Astrocyte (in vitro differentiated cells and primary cell): ENCODE data around the gene PREX1.

Experiments
- EZH2 ChIP-seq: IDR thresholded peaks from 2 replicates; pipeline ENCODE4 v1.6.1; 2012; ENCODE audit warnings: mild to moderate bottlenecking, low read length, inconsistent platforms; ENCODE audit not compliant: insufficient read depth
- TF ChIP-seq, protein P1 (sequence below): IDR thresholded peaks from 2 replicates; pipeline ENCODE4 v1.5.1; 2011; ENCODE audit warnings: low read depth, mild to moderate bottlenecking, inconsistent platforms, low read length, moderate library complexity; ENCODE audit not compliant: insufficient read depth

DNA sequence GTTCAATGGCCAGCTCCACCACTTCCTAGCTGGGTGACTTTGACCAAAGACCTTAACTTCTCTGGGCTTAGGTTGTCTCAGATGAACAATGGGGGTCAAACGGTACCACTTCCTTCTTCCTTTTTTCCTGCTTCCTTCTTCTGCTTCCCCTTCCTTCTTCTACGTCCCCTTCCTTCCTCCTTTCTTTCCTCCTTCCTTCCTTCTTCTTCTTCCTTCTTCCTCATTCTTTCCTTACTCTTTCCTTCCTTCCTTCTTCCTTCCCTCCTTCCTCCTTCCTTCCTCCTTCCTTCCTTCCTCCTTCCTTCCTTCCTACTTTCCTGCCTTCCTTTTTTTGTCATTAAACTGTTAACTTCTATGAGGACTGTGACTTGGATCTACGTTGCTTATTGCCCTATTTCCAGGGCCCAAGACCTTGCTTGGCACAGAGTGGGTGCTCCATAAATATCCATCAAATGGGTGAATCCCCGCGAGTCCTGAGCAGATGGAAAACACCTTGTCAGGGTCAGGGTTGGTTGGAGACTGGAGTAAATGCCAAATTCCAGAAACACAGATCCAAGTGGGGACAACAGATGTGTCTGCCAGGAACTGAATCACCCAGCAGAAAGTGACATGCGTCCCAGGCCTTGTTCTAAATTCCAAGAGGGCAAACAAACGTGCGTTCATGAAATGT is 243.3 kb downstream of the PREX1 start:
- no peak for TF ChIP-seq EZH2
- TF ChIP-seq, protein P1, sequence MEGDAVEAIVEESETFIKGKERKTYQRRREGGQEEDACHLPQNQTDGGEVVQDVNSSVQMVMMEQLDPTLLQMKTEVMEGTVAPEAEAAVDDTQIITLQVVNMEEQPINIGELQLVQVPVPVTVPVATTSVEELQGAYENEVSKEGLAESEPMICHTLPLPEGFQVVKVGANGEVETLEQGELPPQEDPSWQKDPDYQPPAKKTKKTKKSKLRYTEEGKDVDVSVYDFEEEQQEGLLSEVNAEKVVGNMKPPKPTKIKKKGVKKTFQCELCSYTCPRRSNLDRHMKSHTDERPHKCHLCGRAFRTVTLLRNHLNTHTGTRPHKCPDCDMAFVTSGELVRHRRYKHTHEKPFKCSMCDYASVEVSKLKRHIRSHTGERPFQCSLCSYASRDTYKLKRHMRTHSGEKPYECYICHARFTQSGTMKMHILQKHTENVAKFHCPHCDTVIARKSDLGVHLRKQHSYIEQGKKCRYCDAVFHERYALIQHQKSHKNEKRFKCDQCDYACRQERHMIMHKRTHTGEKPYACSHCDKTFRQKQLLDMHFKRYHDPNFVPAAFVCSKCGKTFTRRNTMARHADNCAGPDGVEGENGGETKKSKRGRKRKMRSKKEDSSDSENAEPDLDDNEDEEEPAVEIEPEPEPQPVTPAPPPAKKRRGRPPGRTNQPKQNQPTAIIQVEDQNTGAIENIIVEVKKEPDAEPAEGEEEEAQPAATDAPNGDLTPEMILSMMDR = no peak
